Measurements from ENCODE around the gene ELAPOR2.

DNA sequence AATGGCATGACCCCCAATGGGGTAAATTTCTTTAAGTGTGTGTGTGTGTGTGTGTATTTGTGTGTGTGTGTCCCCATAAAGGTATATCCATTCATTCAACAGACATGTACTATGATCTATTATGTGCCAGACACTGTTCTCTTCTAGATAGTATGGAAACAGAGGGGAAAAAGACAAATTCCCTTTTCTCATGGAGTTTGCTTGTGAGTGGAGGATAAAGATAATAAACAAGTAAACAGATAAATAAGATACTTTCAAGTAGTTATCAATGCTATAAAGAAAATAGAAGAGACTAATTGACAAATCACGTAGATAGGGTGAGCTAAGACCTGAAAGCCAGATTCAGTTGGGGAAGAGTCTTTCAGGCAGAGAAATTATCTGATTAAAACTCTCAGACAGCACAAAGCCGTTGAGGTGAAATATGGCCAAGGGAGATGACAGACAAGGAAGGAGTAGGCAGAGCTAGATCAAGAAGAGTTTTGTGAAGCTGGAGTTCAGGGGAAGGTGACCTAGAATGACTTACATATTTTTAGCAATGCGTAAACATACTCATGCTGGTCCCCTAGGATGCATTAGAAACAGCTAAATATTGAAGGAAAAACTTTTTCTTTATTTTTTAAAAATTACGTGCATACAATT is 47.6 kb upstream of the ELAPOR2 start:
- no peak for TF ChIP-seq POLR2A (IDR thresholded peaks at IDR 0.05)
- TF ChIP-seq, protein P1, sequence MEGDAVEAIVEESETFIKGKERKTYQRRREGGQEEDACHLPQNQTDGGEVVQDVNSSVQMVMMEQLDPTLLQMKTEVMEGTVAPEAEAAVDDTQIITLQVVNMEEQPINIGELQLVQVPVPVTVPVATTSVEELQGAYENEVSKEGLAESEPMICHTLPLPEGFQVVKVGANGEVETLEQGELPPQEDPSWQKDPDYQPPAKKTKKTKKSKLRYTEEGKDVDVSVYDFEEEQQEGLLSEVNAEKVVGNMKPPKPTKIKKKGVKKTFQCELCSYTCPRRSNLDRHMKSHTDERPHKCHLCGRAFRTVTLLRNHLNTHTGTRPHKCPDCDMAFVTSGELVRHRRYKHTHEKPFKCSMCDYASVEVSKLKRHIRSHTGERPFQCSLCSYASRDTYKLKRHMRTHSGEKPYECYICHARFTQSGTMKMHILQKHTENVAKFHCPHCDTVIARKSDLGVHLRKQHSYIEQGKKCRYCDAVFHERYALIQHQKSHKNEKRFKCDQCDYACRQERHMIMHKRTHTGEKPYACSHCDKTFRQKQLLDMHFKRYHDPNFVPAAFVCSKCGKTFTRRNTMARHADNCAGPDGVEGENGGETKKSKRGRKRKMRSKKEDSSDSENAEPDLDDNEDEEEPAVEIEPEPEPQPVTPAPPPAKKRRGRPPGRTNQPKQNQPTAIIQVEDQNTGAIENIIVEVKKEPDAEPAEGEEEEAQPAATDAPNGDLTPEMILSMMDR (IDR thresholded peaks at IDR 0.05) = no peak
- no peak for TF ChIP-seq EP300 (IDR thresholded peaks at IDR 0.05)

All from sigmoid colon (tissue), 4 donors.